Neural cell (in vitro differentiated cells): ENCODE measurements around the gene STOM.

ENCODE experiments used
- CTCF ChIP-seq: fragments of 450-650 bp; IDR thresholded peaks from 2 replicates; pipeline ENCODE4 v1.5.1; 2014; ENCODE audit warnings: antibody characterized with exemption, mild to moderate bottlenecking, moderate library complexity; ENCODE audit not compliant: poor library complexity, severe bottlenecking
- EZH2 ChIP-seq: fragments of 200-600, 300-800 bp; shearing (Covaris generic), sonication (generic); IDR thresholded peaks from 2 replicates; pipeline ENCODE4 v1.6.1; 2014; ENCODE audit warnings: antibody characterized with exemption, low read length, borderline replicate concordance, mild to moderate bottlenecking; ENCODE audit not compliant: insufficient read depth, poor library complexity, severe bottlenecking

DNA sequence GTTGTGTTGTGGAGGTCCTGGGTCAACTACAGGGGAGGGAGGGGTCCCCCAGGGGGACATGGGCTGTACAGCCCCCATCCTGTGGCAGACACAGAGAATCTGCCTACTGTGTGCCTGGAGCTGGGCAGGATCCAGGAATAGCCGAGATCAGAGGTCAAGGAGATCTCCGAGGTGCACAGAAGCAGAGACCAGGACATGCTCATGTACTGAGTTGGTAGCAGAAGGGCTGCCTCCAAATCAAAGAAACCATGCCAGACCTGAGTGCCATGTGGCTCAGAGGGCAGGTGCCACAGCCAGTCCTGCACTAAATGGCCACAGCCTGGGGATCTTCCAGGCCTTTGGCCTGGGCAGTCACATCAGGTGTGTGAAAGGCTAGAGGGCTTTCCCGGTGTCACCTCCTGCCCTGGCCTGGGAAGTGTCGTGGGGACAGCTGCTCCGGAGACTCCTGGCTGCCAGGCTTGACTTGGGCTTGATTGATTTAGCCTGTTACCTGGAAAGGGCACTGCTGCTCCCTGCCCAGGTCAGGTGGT is 74.3 kb downstream of the STOM start:
- TF ChIP-seq CTCF (no peak), EZH2 (no peak)
